IMR-90 (cell line): ENCODE data around the gene PALM. TPM values are rescaled to one million over a fixed set of nuclear protein-coding genes. Genes with fewer than 3 reads are reported as not detected.

Experiments
- ATAC-seq: fragments of 200-7000 bp; cut with Tn5 transposase; 2 replicates; pipeline ENCODE4 v1.9.1; 2020; ENCODE audit warnings: low read depth, mild to moderate bottlenecking, moderate library complexity
- BruUV-seq: library from RNA; stranded (reverse); fragments of 400-500 nt; replicated peaks from 2 replicates; lab custom pipeline; 2021; lab: Mats Ljungman, UMichigan
- CTCF ChIA-PET: fragments of 300-600 bp; formaldehyde crosslinking; extraction: SDS; loops from one replicate; lab custom pipeline; 2021; ENCODE audit warnings: antibody characterized with exemption; lab: Yijun Ruan, JAX
- POLR2A ChIA-PET: fragments of 300-600 bp; sonication (Branson Sonifier 250); formaldehyde crosslinking; loops from one replicate; lab custom pipeline; 2022; ENCODE audit warnings: antibody characterized with exemption; ENCODE audit not compliant: unreplicated experiment; lab: Charles Lee
- DNase-seq: peaks from one replicate; pipeline ENCODE4 v3.0.0; 2013
- H2AFZ ChIP-seq: replicated peaks from 2 replicates; pipeline ENCODE3; 2013; ENCODE audit warnings: low read length, mild to moderate bottlenecking; ENCODE audit not compliant: poor library complexity
- H2AK5ac ChIP-seq: 2 replicates; pipeline ENCODE4 v1.6.1; 2013; ENCODE audit warnings: low read depth, low read length, inconsistent platforms
- H2AK9ac ChIP-seq: replicated peaks from 2 replicates; pipeline ENCODE3; 2013; ENCODE audit warnings: mild to moderate bottlenecking, low read depth, low read length, moderate library complexity; ENCODE audit not compliant: poor library complexity
- H2BK120ac ChIP-seq: 2 replicates; pipeline ENCODE4 v1.6.1; 2013; ENCODE audit warnings: low read depth, low read length, inconsistent platforms
- H2BK15ac ChIP-seq: 3 replicates; pipeline ENCODE4 v1.6.1; 2013; ENCODE audit warnings: low read depth, low read length, inconsistent platforms
- H2BK20ac ChIP-seq: 2 replicates; pipeline ENCODE4 v1.6.1; 2013; ENCODE audit warnings: low read depth, mild to moderate bottlenecking, inconsistent platforms, low read length, moderate library complexity
- H2BK5ac ChIP-seq: 2 replicates; pipeline ENCODE4 v1.6.1; 2013; ENCODE audit warnings: mild to moderate bottlenecking, low read depth, low read length, inconsistent platforms; ENCODE audit not compliant: poor library complexity, severe bottlenecking
- H3K14ac ChIP-seq: replicated peaks from 2 replicates; pipeline ENCODE4 v1.6.1; 2013; ENCODE audit warnings: low read depth, low read length, inconsistent platforms
- H3K18ac ChIP-seq: 2 replicates; pipeline ENCODE4 v1.6.1; 2013; ENCODE audit warnings: low read depth, low read length, control low read depth
- H3K23ac ChIP-seq: 2 replicates; pipeline ENCODE4 v1.6.1; 2013; ENCODE audit warnings: low read depth, low read length, inconsistent platforms
- H3K27ac ChIP-seq: 2 replicates; pipeline ENCODE4 v1.5.1; 2013; ENCODE audit warnings: mild to moderate bottlenecking, control low read depth, low read length; ENCODE audit not compliant: insufficient read depth
- H3K27me3 ChIP-seq: 2 replicates; pipeline ENCODE4 v1.6.1; 2013; ENCODE audit warnings: low read length; ENCODE audit not compliant: control insufficient read depth, insufficient read depth
- H3K36me3 ChIP-seq: 2 replicates; pipeline ENCODE4 v1.6.1; 2013; ENCODE audit warnings: low read length, mixed read lengths; ENCODE audit not compliant: control insufficient read depth, insufficient read depth
- H3K4ac ChIP-seq: 2 replicates; pipeline ENCODE4 v1.6.1; 2013; ENCODE audit warnings: low read depth, low read length, inconsistent platforms
- H3K4me1 ChIP-seq: 2 replicates; pipeline ENCODE4 v1.6.1; 2013; ENCODE audit warnings: low read length, mixed read lengths; ENCODE audit not compliant: control insufficient read depth, insufficient read depth
- H3K4me2 ChIP-seq: 2 replicates; pipeline ENCODE4 v1.6.1; 2013; ENCODE audit warnings: low read depth, mild to moderate bottlenecking, control low read depth, low read length, moderate library complexity
- H3K4me3 ChIP-seq: 2 replicates; pipeline ENCODE4 v1.5.1; 2013; ENCODE audit warnings: low read depth, mild to moderate bottlenecking, control low read depth, low read length, moderate library complexity; ENCODE audit not compliant: insufficient read depth
- H3K56ac ChIP-seq: 2 replicates; pipeline ENCODE4 v1.6.1; 2013; ENCODE audit warnings: low read length, inconsistent platforms; ENCODE audit not compliant: insufficient read depth; ENCODE audit errors: extremely low read depth
- H3K79me1 ChIP-seq, 2 experiments: 2 replicates each; pipeline ENCODE4 v1.6.1; 2013; ENCODE audit warnings: low read length in 2 of 2, inconsistent platforms in 1 of 2, low read depth in 1 of 2
- H3K9ac ChIP-seq: 2 replicates; pipeline ENCODE4 v1.6.1; 2013; ENCODE audit warnings: low read depth, low read length, control low read depth
- H3K9me1 ChIP-seq: 2 replicates; pipeline ENCODE4 v1.6.1; 2013; ENCODE audit warnings: low read length, inconsistent platforms; ENCODE audit not compliant: insufficient read depth
- H3K9me3 ChIP-seq: 2 replicates; pipeline ENCODE4 v1.6.1; 2013; ENCODE audit warnings: low read length; ENCODE audit not compliant: control insufficient read depth, insufficient read depth
- H4K20me1 ChIP-seq: 2 replicates; pipeline ENCODE4 v1.6.1; 2013; ENCODE audit warnings: low read length, inconsistent platforms; ENCODE audit not compliant: insufficient read depth
- H4K5ac ChIP-seq: 2 replicates; pipeline ENCODE4 v1.6.1; 2013; ENCODE audit warnings: mild to moderate bottlenecking, low read depth, low read length, control low read depth
- H4K8ac ChIP-seq, 2 experiments: 2 replicates each; pipeline ENCODE4 v1.6.1; 2013; ENCODE audit warnings: low read depth in 2 of 2, low read length in 2 of 2, control low read depth in 1 of 2, inconsistent platforms in 1 of 2
- H4K91ac ChIP-seq: 2 replicates; pipeline ENCODE4 v1.6.1; 2013; ENCODE audit warnings: low read depth, low read length, inconsistent platforms; ENCODE audit not compliant: insufficient read depth
- BHLHE40 ChIP-seq: fragments of 150-350 bp; IDR thresholded peaks from 2 replicates; pipeline ENCODE4 v1.6.1; 2016; ENCODE audit warnings: mild to moderate bottlenecking, low read depth, low read length
- CEBPB ChIP-seq: IDR thresholded peaks from 2 replicates; pipeline ENCODE4 v1.6.1; 2012; ENCODE audit warnings: low read depth, low read length, improper control_type of control experiment
- CHD1 ChIP-seq: IDR thresholded peaks from 2 replicates; pipeline ENCODE4 v1.6.1; 2012; ENCODE audit warnings: low read depth, low read length, improper control_type of control experiment
- CTCF ChIP-seq: conservative IDR thresholded peaks from 2 replicates; pipeline ENCODE4 v1.5.1; 2012; ENCODE audit warnings: mild to moderate bottlenecking, low read depth, low read length, improper control_type of control experiment
- ELK1 ChIP-seq: fragments of 150-350 bp; IDR thresholded peaks from 2 replicates; pipeline ENCODE4 v1.6.1; 2016; ENCODE audit warnings: low read depth, mild to moderate bottlenecking, low read length, moderate library complexity, borderline replicate concordance
- FOS ChIP-seq: fragments of 150-350 bp; IDR thresholded peaks from 2 replicates; pipeline ENCODE4 v1.6.1; 2016; ENCODE audit warnings: low read depth, low read length
- MAFK ChIP-seq: IDR thresholded peaks from 2 replicates; pipeline ENCODE4 v1.6.1; 2012; ENCODE audit warnings: low read depth, low read length, improper control_type of control experiment
- MAZ ChIP-seq: IDR thresholded peaks from 2 replicates; pipeline ENCODE4 v1.6.1; 2012; ENCODE audit warnings: low read depth, mild to moderate bottlenecking, low read length, improper control_type of control experiment, moderate library complexity, borderline replicate concordance
- MXI1 ChIP-seq: IDR thresholded peaks from 2 replicates; pipeline ENCODE4 v1.6.1; 2012; ENCODE audit warnings: low read depth, mild to moderate bottlenecking, low read length, moderate library complexity, borderline replicate concordance
- NFE2L2 ChIP-seq: fragments of 150-350 bp; IDR thresholded peaks from 2 replicates; pipeline ENCODE4 v1.6.1; 2016; ENCODE audit warnings: low read depth, mild to moderate bottlenecking, low read length
- POLR2A ChIP-seq: IDR thresholded peaks from 2 replicates; pipeline ENCODE4 v1.6.1; 2012; ENCODE audit warnings: mild to moderate bottlenecking, low read depth, low read length
- RAD21 ChIP-seq: IDR thresholded peaks from 2 replicates; pipeline ENCODE4 v1.6.1; 2012; ENCODE audit warnings: low read length, improper control_type of control experiment
- RCOR1 ChIP-seq: IDR thresholded peaks from 2 replicates; pipeline ENCODE4 v1.6.1; 2012; ENCODE audit warnings: mild to moderate bottlenecking, low read length, improper control_type of control experiment; ENCODE audit not compliant: insufficient replicate concordance
- RFX5 ChIP-seq: IDR thresholded peaks from 2 replicates; pipeline ENCODE4 v1.8.0; 2012; ENCODE audit warnings: low read depth, mild to moderate bottlenecking, low read length, moderate library complexity
- SMC3 ChIP-seq: fragments of 150-350 bp; IDR thresholded peaks from 2 replicates; pipeline ENCODE4 v1.6.1; 2016; ENCODE audit warnings: low read depth, mild to moderate bottlenecking, antibody characterized with exemption, low read length, moderate library complexity
- USF2 ChIP-seq: fragments of 150-350 bp; IDR thresholded peaks from 2 replicates; pipeline ENCODE4 v1.6.1; 2017; ENCODE audit warnings: mild to moderate bottlenecking, antibody characterized with exemption, low read length, low read depth
- WGBS, 2 experiments: methylation state at CpG; one replicate each; pipeline versions ENCODE4 v1.1.5 to v1.1.7; 2013; ENCODE audit warnings: missing lambda C conversion rate in 2 of 2; ENCODE audit not compliant: insufficient read length in 1 of 2; ENCODE audit errors: extremely low coverage in 2 of 2; 5-methylcytosine and 5-hydroxymethylcytosine counted together
- dilution Hi-C: fragments of 300-500 bp; cut with HindIII; formaldehyde crosslinking; loops from one replicate; pipeline ENCODE4 v1.14.3; 2018; ENCODE audit warnings: low sequenced_read_pairs; ENCODE audit not compliant: unreplicated experiment
- in situ Hi-C: fragments of 300-500 bp; cut with MboI; formaldehyde crosslinking; loops from 3 replicates; pipeline ENCODE4 v1.14.3; 2019; ENCODE audit warnings: low sequenced_read_pairs, inconsistent platforms, mixed read lengths
- intact Hi-C: fragments of 100-400 bp; cut with micrococcal nuclease; formaldehyde crosslinking; loops from 2 replicates; pipeline ENCODE4 v1.10.0; 2022
- polyA plus RNA-seq, 3 experiments: library from polyadenylated mRNA; depleted of rRNA; stranded (reverse); fragments of >200 nt; gene quantifications; 2 replicates each; pipeline ENCODE4 v1.2.3, GENCODE V29; 2012; ENCODE audit warnings: low replicate concordance in 1 of 3
- total RNA-seq: library from RNA; depleted of rRNA; stranded (reverse); fragments of >200 nt; gene quantifications from 2 replicates; pipeline ENCODE4 v1.2.3, GENCODE V29; 2012

PALM gene
- total and polyA plus RNA-seq, 2 of the 4 experiments (the other 2 are of a cell fraction): 2.2 to 7.4 TPM

GRCh38 chr19:690203-690602 is 18.5 kb upstream of the PALM start:
- Histone ChIP-seq H2AK9ac (no peak overlapping the region), H2BK5ac (no peak overlapping the region), H3K9ac (no peak overlapping the region), H3K4me1 (peaks cover 3% of the 10 kb centered on the region; the same call in 1 of the 2 replicates), H3K56ac (no peak overlapping the region), H3K36me3 (no peaks in the 10 kb centered on the region), H2AFZ (no peak overlapping the region), H4K20me1 (no peaks in the 10 kb centered on the region), H2AK5ac (no peak overlapping the region), H3K27me3 (no peaks in the 10 kb centered on the region; the same call in 1 of the 2 replicates), H3K4ac (no peak overlapping the region), H4K91ac (no peak overlapping the region), H3K18ac (no peak overlapping the region), H3K9me3 (no peaks in the 10 kb centered on the region), H2BK20ac (no peak overlapping the region), H4K5ac (no peak overlapping the region), H3K4me2 (no peak overlapping the region), H3K79me1 (no peaks in the 10 kb centered on the region), H2BK15ac (no peak overlapping the region), H3K4me3 (no peak overlapping the region), H3K9me1 (no peaks in the 10 kb centered on the region), H3K27ac (no peak overlapping the region), H4K8ac (no peak overlapping the region), H2BK120ac (no peak overlapping the region), H3K14ac (no peak overlapping the region), H3K23ac (no peak overlapping the region)
- in situ Hi-C loops: no loop called here
- no peak for ATAC-seq
- WGBS, 2 experiments: 88% methylated on average over 4 of the region's 18 CpGs; no CpG with 5 or more reads in 1 of the 2 experiments
- DNase-seq: no peak
- BruUV-seq: no TSS peak
- intact Hi-C loops: no loop called here
- dilution Hi-C loops: no loop called here
- TF ChIP-seq NFE2L2 (no peak), RAD21 (no peak), FOS (no peak), CHD1 (no peak), MXI1 (no peak), POLR2A (no peak), MAFK (no peak), RFX5 (no peak), ELK1 (no peak), MAZ (no peak), RCOR1 (no peak), CTCF (no peak), USF2 (no peak), CEBPB (no peak), SMC3 (no peak), BHLHE40 (no peak)
- ChIA-PET POLR2A (no interaction called here), CTCF (no interaction called here)
